Islet of Langerhans (tissue), 1 donor: ENCODE measurements around the gene SLFN12.
"Not testable (repeated sequence)": the region's sequence is repeated elsewhere in the genome, so short reads cannot be mapped to it uniquely, and the experiment has no call there.

ENCODE experiments used
- FAIRE-seq: peaks from one replicate; lab custom pipeline; 2011; peaks lifted over from hg19 to GRCh38; lab: Jason Lieb, UNC

SLFN12 gene

GRCh38 chr17:35407531-35407930, 24.8 kb downstream of the SLFN12 start:
- no peak for FAIRE-seq

DNA sequence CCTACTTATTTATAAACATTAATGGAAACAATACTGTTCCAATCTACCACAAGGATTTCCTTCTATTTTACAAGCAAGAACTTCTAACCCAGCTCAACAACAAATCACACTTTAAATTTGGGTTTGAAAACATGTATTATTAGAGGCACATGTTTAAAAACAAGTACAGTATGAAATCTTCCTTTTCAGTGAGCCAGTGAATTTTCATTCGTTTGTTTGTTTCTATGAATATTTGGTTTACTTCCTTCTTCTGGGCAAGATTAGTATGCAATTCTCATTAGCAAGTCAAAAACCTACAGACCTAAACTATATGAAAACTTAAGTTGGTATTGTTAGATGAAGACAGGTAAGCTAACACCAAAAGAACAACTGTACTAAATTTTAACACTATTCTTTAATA, 25.7 kb downstream of the SLFN12 start:
- FAIRE-seq = no peak

DNA sequence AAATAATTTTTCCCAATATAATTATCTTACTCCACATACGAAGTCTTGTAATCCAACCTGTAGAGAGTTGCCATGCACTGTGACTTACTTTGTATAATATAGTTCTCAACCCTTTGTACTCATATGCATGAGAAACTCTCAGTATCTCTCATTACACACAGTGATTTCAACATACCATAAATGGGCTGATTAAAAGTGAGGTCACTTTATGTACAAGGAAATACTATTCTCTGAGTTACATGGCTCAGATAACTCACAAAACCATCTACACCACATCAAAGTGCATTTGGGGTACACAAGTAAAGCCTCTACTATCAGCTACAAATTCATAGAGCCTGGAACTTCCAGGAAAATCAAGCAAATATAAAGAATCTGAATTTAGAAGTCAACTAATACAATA, 27.9 kb downstream of the SLFN12 start:
- FAIRE-seq = no peak

DNA sequence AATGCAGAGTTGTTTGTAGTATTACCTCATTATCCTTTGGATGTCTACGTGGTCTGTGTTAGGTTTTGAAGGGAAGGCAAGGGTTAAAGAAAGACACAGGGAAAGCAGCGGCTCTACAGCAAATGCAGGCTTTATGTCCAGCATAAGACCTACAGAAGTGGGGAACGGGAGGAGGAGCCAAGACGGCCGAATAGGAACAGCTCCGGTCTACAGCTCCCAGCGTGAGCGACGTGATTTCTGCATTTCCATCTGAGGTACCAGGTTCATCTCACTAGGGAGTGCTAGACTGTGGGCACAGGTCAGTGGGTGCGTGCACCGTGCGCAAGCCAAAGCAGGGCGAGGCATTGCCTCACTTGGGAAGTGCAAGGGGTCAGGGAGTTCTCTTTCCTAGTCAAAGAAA, 38.5 kb downstream of the SLFN12 start:
- not testable (repeated sequence) for FAIRE-seq

- FAIRE-seq = no peak
These were observed 41.6 kb downstream of the SLFN12 start for GRCh38 chr17:35390663-35391062.

DNA sequence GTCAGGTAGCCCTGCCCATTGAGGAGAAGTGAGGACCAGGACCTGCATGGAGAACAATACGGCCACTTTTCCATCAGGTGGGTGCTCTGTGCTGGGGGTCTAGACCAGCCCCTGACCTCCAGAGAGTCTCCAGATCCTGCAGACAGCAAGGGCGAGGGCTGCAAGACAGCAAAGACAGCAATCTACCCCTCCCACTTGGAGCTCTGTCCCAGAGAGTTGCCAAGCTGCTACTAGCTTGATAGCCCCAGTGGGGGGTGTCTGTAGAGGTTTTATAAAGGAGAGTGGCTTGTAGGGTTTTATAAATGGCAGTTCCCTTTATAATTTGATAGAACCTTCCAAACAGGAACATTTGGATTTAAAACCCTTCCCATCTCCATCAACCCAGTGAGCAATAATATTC, 42.1 kb downstream of the SLFN12 start:
- FAIRE-seq = no peak

GRCh38 chr17:35387496-35387895, 44.8 kb downstream of the SLFN12 start:
- no peak for FAIRE-seq

GRCh38 chr17:35377706-35378105, 54.6 kb downstream of the SLFN12 start:
- FAIRE-seq = no peak

- FAIRE-seq = no peak
These were observed 55.2 kb downstream of the SLFN12 start for GRCh38 chr17:35377068-35377467.

- no peak for FAIRE-seq
These were observed 56.1 kb downstream of the SLFN12 start for GRCh38 chr17:35376245-35376644.

GRCh38 chr17:35374766-35375344, 57.4 kb downstream of the SLFN12 start:
- no peak for FAIRE-seq

DNA sequence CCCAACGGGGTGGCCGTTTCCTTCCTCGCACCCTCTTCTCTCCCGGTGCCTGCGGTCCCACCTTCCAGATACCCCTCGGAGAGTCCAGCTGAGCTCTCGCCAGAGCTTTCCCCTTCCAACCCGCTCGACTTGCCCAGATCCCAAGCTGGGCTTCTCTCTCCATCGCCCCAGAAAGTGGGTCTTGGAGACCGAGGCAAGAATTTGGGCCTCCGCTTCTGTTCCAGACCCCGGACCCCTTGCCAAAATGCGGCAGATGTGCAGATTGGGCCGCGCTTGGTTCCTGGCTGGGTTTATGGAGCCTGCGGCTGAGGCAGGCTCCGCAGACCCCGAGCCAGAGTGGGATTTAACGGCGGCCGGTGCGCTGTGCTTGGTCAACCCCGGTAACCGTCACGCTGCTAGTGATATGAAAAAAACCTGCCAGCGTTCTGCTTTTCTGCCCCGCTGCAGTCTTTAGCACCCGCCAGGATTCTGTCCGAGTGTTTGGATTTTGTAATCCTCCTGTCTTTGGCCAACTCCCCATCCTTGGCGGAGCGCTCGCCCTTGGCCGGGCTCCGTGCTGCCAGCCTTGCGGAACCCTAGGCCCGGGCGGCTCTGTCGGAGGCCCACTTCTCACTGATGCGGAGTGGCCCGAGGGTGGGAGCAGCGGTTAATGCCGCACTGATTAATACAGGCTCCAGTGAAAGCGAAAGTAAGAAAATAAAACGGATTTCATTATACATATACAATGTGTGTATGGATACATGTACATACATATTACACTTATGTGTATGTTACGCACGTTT, 58.1 kb downstream of the SLFN12 start:
- no peak for FAIRE-seq

GRCh38 chr17:35373534-35373983, 58.7 kb downstream of the SLFN12 start, which contains the start of gene SLFN11:
Gene SLFN11 (minus strand): TSS chr17:35373621. CDS start chr17:35363807, 9,814 bp downstream.
- no peak for FAIRE-seq

DNA sequence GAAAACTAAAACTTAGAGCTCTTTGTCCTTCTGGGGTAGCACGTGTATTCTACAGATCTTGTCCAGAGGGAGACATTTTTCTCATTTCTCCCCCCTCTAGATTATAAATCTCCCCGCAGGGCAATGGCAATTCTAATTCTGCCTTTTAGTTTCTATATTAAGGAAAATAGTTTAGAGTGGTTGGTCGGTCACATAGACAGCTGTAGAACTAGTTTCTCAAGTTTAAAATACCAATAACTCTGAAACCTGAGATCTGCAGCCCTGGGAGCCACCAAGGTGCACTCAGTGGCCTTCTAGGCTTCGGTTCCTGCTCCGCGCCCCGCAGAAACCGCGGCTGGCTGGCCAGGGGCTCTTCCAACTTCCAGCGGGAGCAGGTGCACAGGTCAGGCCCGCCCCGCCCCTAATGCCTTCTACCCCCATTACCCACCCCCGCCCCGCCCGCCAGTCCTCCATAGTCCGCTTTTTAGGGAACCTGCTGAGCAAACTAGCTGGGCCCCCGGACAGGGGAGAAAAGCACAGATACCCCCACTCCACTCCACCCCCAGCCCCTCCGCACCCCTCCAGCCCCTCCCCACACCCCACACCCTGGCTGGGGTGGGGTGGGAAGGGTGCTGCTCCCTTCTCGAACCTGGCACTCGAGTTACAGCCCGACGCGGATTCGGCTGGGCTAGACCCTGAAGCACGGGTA, 59.3 kb downstream of the SLFN12 start:
- no peak for FAIRE-seq

- no peak for FAIRE-seq
These were observed 60.4 kb downstream of the SLFN12 start for GRCh38 chr17:35371934-35372333.

GRCh38 chr17:35368081-35368830, 64.0 kb downstream of the SLFN12 start:
- FAIRE-seq = no peak

GRCh38 chr17:35361027-35361426, 71.3 kb downstream of the SLFN12 start:
- no peak for FAIRE-seq
